Heart right ventricle (tissue), 16 donors: ENCODE data around the gene FAM20A. TPM values are rescaled to one million over a fixed set of nuclear protein-coding genes. Genes with fewer than 3 reads are reported as not detected.

ENCODE experiments used
- ATAC-seq, 8 donors: fragments of 200-7000 bp; cut with Tn5 transposase; one replicate each; pipeline ENCODE4 v1.9.1; 2020; ENCODE audit warnings: mild to moderate bottlenecking in 8 of 8, moderate library complexity in 8 of 8, moderate number of reproducible peaks in 1 of 8
- DNase-seq, 2 donors: peaks; one replicate each; pipeline ENCODE4 v3.0.0-alpha.2; 2020
- H3K27ac ChIP-seq, 10 donors: fragments of 200-600 bp; sonication (generic) in 2 of 10; one replicate each; pipeline versions ENCODE4 v1.5.0 to v1.8.0; 2020 to 2022; ENCODE audit warnings: mild to moderate bottlenecking in 3 of 10
- H3K27me3 ChIP-seq, 7 donors: fragments of 200-600 bp; one replicate each; pipeline ENCODE4 v1.8.0; 2021 to 2022; ENCODE audit warnings: mild to moderate bottlenecking in 2 of 7
- H3K36me3 ChIP-seq, 9 donors: fragments of 200-600 bp; sonication (generic) in 1 of 9; one replicate each; pipeline versions ENCODE4 v1.5.0 to v1.8.0; 2020 to 2022; ENCODE audit warnings: mild to moderate bottlenecking in 2 of 9
- H3K4me1 ChIP-seq, 9 donors: fragments of 200-600 bp; sonication (generic) in 1 of 9; one replicate each; pipeline versions ENCODE4 v1.5.0 to v1.8.0; 2020 to 2022; ENCODE audit warnings: mild to moderate bottlenecking in 4 of 9
- H3K4me3 ChIP-seq, 10 donors: fragments of 200-600 bp; sonication (generic) in 2 of 10; one replicate each; pipeline versions ENCODE4 v1.5.0 to v1.8.0; 2020 to 2022; ENCODE audit warnings: mild to moderate bottlenecking in 7 of 10, moderate library complexity in 2 of 10
- H3K9me3 ChIP-seq, 11 donors: fragments of 200-600 bp in 10 of 11; sonication (generic) in 2 of 11; one replicate each; pipeline versions ENCODE4 v1.5.0 to v1.8.0; 2013 to 2022; ENCODE audit warnings: mild to moderate bottlenecking in 2 of 11, control low read depth in 1 of 11, moderate library complexity in 1 of 11
- CTCF ChIP-seq, 9 donors: fragments of 200-600 bp; sonication (generic) in 2 of 9; IDR thresholded peaks; one replicate each; pipeline versions ENCODE4 v1.5.0 to v1.8.0; 2021 to 2022; ENCODE audit warnings: antibody characterized with exemption in 9 of 9, mild to moderate bottlenecking in 5 of 9, moderate library complexity in 1 of 9
- WGBS, 2 donors: extraction: QIAGEN DNeasy Blood & Tissue Kit; methylation state at CpG; one replicate each; pipeline ENCODE4 v1.1.7; 2013; ENCODE audit warnings: inconsistent platforms in 1 of 2; 5-methylcytosine and 5-hydroxymethylcytosine counted together
- intact Hi-C, 10 donors: fragments of 100-400 bp; cut with DNase I; formaldehyde crosslinking; loops; one replicate each; pipeline versions ENCODE4 v1.11.1 to v1.14.2; 2022
- polyA plus RNA-seq, 2 donors: library from polyadenylated mRNA; stranded (reverse); fragments of 200-250 nt; gene quantifications; one replicate each; pipeline ENCODE4 v1.2.3, GENCODE V29; 2013
- total RNA-seq, 10 donors: library from RNA; stranded (reverse); fragmentation: NEBNext Ultra II Directional in 3 of 10; extraction: Animal tissue kit (Norgen Biotek cat#: 25700) in 3 of 10; gene quantifications; one replicate each; pipeline versions ENCODE4 v1.2.1 to v1.2.4, GENCODE V29; 2021 to 2023
- donor health status: Arrhythmogenic right ventricular cardiomyopathy.
- donor health status: ischemic (EF 13 %, LVEDD 7.1; RV severe dilation, severe dysfunction).
- donor health status: healthy with polysubstance abuse.
- donor health status: DM: no; HTN: yes; CAD: no.
- donor health status: DM: no; HTN: no; CAD: no.
- donor health status: ischemic (EF 25% LVEDD 6.9; RV normal size, moderate dysfunction).
- donor health status: ischemic (EF 25% LVEDD 5.7; RV mildly dilated, moderate dysfunction).
- donor health status: healthy.
- donor health status: DM: yes; HTN: yes; CAD: no.
- donor health status: Ischemic cardiomyopathy.
- donor health status: ischemic (EF 35%, LVEDD 5.7; RV mildly dilated, moderate dysfunction).
- donor health status: nonischemic (EF 11% LVEDD 7.7; RV severe dilation, severe dysfunction).
- donor health status: DM: yes; HTN: yes; CAD: no.
- donor health status: PGD.
- donor health status: ischemic (EF 29% LVEDD 5.4; RV normal size, mild dysfunction).
- donor health status: nonischemic (EF 23%, LVEDD 6.1; RV moderate dilation, normal function).

FAM20A gene
- total and polyA plus RNA-seq, 12 donors: 3.1 to 18.1 (median 7.7) TPM

GRCh38 chr17:68562736-68563135, 38.4 kb downstream of the FAM20A start:
- intact Hi-C loops: no loop called here
- Histone ChIP-seq H3K27ac (no peak overlapping the region), H3K27me3 (no peaks in the 10 kb centered on the region), H3K4me3 (no peak overlapping the region), H3K36me3 (peaks cover 0 to 5% (median 0%) of the 10 kb centered on the region in 9 donors), H3K9me3 (no peaks in the 10 kb centered on the region), H3K4me1 (peaks cover 0 to 51% (median 23%) of the 10 kb centered on the region in 9 donors)
- 89 to 92% methylated on average over 4 of the region's 4 CpGs for WGBS, 2 donors
- TF ChIP-seq CTCF (IDR thresholded peaks at IDR 0.05): no peak
- ATAC-seq: no peak
- no peak for DNase-seq

GRCh38 chr17:68560966-68561720, 40.0 kb downstream of the FAM20A start:
- TF ChIP-seq CTCF (IDR thresholded peaks at IDR 0.05): no peak
- ATAC-seq: peak in 4 of 8 donors; percentile 33 to 59 (median 52)
- 42 to 52% methylated on average over 3 of the region's 3 CpGs for WGBS, 2 donors

GRCh38 chr17:68559316-68559715, 41.9 kb downstream of the FAM20A start:
- intact Hi-C loops: loop anchor here in 1 of 10 donors (10.0 kb wide), 1 partner anchor 55 kb away; no protein-coding TSS in a partner anchor
- H3K27me3 ChIP-seq: no peaks in the 10 kb centered on the region
- H3K4me3 ChIP-seq: no peak overlapping the region
- TF ChIP-seq CTCF (IDR thresholded peaks at IDR 0.05): no peak
- DNase-seq (no peak), ATAC-seq (no peak)
- no peak overlapping the region for H3K27ac ChIP-seq
- WGBS, 2 donors: 18 to 19% methylated on average over 1 of the region's 1 CpG
- H3K36me3 ChIP-seq: peaks cover 0 to 26% (median 9%) of the 10 kb centered on the region in 9 donors
- H3K9me3 ChIP-seq: no peaks in the 10 kb centered on the region
- H3K4me1 ChIP-seq: peaks cover 0 to 27% (median 17%) of the 10 kb centered on the region in 9 donors

More at GRCh38 chr17:68560966-68561720, 40.0 kb downstream of the FAM20A start:
- no peak for DNase-seq
- no peaks in the 10 kb centered on the region for H3K9me3 ChIP-seq
- H3K27ac ChIP-seq: peak overlapping the region in 2 of 10 donors; percentile 11 to 19
- no peaks in the 10 kb centered on the region for H3K27me3 ChIP-seq
- H3K4me3 ChIP-seq: no peak overlapping the region
- intact Hi-C loops: no loop called here
- H3K36me3 ChIP-seq: peaks cover 0 to 8% (median 0%) of the 10 kb centered on the region in 9 donors
- peaks cover 0 to 35% (median 17%) of the 10 kb centered on the region in 9 donors for H3K4me1 ChIP-seq

DNA sequence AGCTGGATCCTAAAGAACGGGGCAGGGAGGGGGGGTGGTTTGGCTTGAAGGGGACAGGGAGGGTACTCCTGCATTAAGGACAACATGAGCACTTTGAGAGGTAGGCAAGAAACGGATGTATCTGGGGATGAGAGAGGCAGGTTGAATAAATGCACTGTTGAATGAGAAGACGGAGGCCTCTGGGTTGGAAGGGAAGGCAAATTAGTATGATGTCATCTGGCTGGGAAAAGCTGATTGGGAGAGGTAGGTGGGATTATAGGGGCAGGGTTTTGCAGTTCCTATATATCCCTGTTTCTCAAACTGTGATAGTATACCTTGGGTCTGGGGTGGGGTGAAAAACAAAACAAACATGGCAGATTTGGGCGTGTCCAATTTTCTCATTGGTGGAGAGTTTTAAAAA, 44.6 kb downstream of the FAM20A start:
- H3K9me3 ChIP-seq: no peaks in the 10 kb centered on the region
- no peak for DNase-seq

More for the DNA sequence above, 44.6 kb downstream of the FAM20A start:
- Histone ChIP-seq H3K36me3 (peaks cover 0 to 46% (median 9%) of the 10 kb centered on the region in 9 donors), H3K4me3 (no peak overlapping the region), H3K27me3 (no peaks in the 10 kb centered on the region), H3K27ac (no peak overlapping the region), H3K4me1 (peaks cover 0 to 25% (median 10%) of the 10 kb centered on the region in 9 donors)
- TF ChIP-seq CTCF (IDR thresholded peaks at IDR 0.05): no peak
- WGBS, 2 donors: 90 to 94% methylated on average over 4 of the region's 4 CpGs
- ATAC-seq: no peak
- intact Hi-C loops: loop anchor here in 1 of 10 donors (10.0 kb wide), 1 partner anchor 58 kb away; no protein-coding TSS in a partner anchor
